Epithelial cell of esophagus (primary cell): ENCODE results near the gene DLX6.

ENCODE experiments used
- DNase-seq: peaks from one replicate; pipeline ENCODE4 v3.0.0; 2010; ENCODE audit warnings: low read depth
- H3K4me3 ChIP-seq: 2 replicates; pipeline ENCODE4 v1.5.1; 2011; ENCODE audit warnings: mild to moderate bottlenecking, low read length, control low read depth
- CTCF ChIP-seq: IDR thresholded peaks from 2 replicates; pipeline ENCODE4 v1.5.1; 2011; ENCODE audit warnings: low read depth, mild to moderate bottlenecking, low read length, control low read depth, inconsistent platforms; ENCODE audit not compliant: insufficient read depth; ENCODE audit errors: missing control alignments

The DLX6 gene

GRCh38 chr7:97011536-97012364, 6.4 kb downstream of the DLX6 start:
- no peak overlapping the region for H3K4me3 ChIP-seq
- DNase-seq = no peak
- TF ChIP-seq CTCF = no peak

GRCh38 chr7:97012365-97013133, 7.2 kb downstream of the DLX6 start:
- H3K4me3 ChIP-seq = no peak overlapping the region
- no peak for DNase-seq
- TF ChIP-seq CTCF = no peak

GRCh38 chr7:97013134-97013844, 7.9 kb downstream of the DLX6 start:
- no peak for TF ChIP-seq CTCF
- no peak overlapping the region for H3K4me3 ChIP-seq
- DNase-seq = no peak

- TF ChIP-seq CTCF = no peak
- no peak overlapping the region for H3K4me3 ChIP-seq
- DNase-seq = no peak
These were observed 8.4 kb downstream of the DLX6 start for GRCh38 chr7:97013845-97014134.

GRCh38 chr7:97014145-97014750, 8.9 kb downstream of the DLX6 start:
- no peak for TF ChIP-seq CTCF
- DNase-seq = no peak
- no peak overlapping the region for H3K4me3 ChIP-seq

- no peak overlapping the region for H3K4me3 ChIP-seq
- TF ChIP-seq CTCF = no peak
- no peak for DNase-seq
These were observed 9.9 kb downstream of the DLX6 start for GRCh38 chr7:97015279-97015678.
